GM21619 (cell line): ENCODE data around the gene FBLN7.

Source experiments
- ATAC-seq: cut with Tn5 transposase; IDR thresholded peaks from one replicate; pipeline ENCODE4 v1.9.1; 2021; ENCODE audit not compliant: unreplicated experiment

The FBLN7 gene

GRCh38 chr2:112140899-112141625 lies 2.9 kb downstream of the FBLN7 start:
- ATAC-seq: no peak

GRCh38 chr2:112141626-112142007 lies 3.4 kb downstream of the FBLN7 start:
- no peak for ATAC-seq

DNA sequence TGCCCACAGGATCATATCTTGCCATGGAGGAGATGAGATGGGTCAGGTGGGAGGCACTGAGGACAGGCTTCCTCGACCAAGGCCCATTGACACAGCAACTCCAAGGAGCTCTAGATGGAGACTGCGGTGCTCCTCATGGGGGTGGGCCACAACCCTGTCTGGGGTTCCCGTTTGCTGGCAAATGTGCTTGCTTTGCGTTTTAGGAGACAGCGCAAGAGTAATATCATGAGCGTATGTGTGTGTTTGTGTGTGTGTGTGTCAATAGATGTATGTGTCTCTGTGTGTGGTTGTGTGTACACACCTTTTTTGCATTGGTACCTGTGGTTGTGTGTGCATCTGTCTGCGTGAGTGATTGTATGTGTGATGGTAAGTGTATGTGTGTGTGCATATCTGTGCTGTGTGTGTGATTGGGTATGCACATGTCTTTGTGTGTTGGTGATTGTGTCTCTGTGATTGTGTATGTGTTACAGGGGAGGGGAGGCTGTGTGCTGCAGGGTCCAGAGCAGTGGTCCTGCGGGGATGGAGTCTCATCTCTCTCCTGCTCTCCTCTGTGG lies 4.4 kb downstream of the FBLN7 start:
- ATAC-seq: no peak

DNA sequence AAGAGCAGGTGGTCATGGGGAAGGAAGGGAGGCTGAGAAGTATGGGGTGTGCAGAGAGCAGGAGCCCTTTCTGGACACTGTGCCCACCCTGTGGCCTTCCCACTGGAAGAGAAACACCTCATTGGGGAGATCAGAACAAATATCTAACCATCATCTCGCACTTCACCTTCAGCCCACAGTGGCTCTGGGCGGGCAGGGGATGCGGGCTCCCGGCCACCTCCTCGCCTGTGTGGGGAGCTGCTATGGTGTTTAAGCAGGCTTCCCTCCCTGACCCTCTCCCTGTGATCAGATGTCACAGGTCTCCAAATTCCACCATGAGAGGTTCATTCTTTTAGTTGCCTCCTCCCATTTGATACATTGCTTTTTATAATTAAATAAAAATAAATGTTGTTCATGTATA lies 5.0 kb downstream of the FBLN7 start:
- no peak for ATAC-seq

GRCh38 chr2:112144966-112145365 lies 6.8 kb downstream of the FBLN7 start:
- ATAC-seq: no peak

- ATAC-seq: no peak
These were observed 9.4 kb downstream of the FBLN7 start for GRCh38 chr2:112147382-112148168.

GRCh38 chr2:112148477-112148876 lies 10.3 kb downstream of the FBLN7 start:
- ATAC-seq: no peak

- no peak for ATAC-seq
These were observed 11.0 kb downstream of the FBLN7 start for GRCh38 chr2:112149194-112149593.

GRCh38 chr2:112149866-112150435 lies 11.8 kb downstream of the FBLN7 start:
- no peak for ATAC-seq

DNA sequence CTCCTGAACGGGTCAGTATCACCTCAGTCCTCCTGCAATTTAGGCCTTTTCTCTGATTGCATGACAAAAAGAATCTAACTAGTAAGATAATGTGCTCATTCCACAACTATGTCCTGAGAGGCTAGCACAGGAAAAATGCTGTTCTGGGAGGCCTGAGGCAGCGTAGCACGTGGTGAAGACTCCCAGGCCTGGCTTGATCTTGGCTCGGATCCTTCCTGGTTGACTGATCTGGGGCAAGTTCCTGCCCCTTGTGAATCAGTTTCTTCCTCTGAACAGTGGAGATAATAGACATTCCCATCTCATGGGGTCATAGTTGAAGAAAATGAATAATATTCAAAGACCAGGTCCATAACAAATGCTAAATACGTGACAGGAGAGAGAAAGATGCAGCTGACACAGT lies 12.3 kb downstream of the FBLN7 start:
- no peak for ATAC-seq

DNA sequence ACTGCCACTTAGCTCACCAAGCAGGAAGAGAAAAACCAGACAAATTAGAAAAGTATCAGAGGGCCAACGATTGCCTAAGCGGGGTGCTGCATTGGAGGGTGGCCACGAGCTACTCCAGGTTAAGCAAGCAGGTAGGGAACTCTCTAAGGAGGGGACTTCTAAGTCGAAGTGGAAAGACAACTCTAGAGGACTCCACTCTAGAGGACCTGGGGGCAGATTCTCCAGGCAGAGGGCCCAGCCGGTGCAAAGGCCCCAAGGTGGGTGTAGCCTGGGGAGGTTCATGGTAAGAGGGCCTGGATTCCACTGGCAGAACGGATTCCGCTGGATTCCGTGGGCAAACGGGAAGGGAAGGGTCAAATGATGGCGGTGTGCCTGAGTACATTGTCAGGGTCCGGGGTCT lies 12.7 kb downstream of the FBLN7 start:
- no peak for ATAC-seq

DNA sequence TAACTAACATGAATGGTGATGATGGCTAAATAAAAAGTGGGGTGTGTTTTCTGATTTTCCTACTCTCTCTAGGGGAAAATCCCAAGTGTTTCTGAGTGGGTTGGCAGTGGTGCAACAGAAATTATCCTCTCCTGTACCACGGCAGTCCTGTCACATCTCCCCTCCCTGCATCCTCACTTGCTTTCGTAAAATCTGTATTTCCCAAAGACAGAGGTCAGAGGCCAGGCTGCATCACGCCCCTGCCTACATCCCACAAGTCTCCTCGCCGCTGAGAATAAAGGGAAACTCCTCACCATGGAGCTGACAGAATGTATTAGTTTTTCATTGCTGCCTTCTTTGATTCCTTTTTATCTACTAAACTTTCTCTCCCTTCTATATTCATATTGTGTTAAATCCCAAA lies 13.1 kb downstream of the FBLN7 start:
- ATAC-seq: no peak

GRCh38 chr2:112151701-112152440 lies 13.7 kb downstream of the FBLN7 start:
- no peak for ATAC-seq

- ATAC-seq: no peak
These were observed 14.4 kb downstream of the FBLN7 start for GRCh38 chr2:112152476-112153178.

GRCh38 chr2:112153179-112153490 lies 14.9 kb downstream of the FBLN7 start:
- no peak for ATAC-seq

DNA sequence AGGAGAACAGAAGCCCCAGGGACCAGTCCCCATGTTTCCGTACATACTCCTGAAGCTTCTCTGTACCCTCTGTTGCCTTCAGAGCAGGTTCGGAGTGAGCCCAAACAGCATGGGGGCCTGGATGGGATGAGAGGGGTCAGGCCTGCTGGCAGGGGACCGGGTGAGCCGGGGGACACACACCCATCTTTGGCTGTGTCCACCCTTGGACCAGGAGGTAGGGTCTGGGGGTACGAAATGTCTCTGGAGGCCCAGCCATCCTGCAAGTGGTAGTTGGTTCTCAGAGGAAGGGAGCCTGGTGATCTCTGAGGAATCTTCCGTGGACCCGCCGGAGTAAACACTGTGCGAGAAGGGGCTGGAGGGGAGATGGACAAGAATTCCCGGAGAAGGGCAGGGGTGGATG lies 15.3 kb downstream of the FBLN7 start:
- no peak for ATAC-seq

GRCh38 chr2:112154246-112155117 lies 16.3 kb downstream of the FBLN7 start:
- ATAC-seq: no peak

DNA sequence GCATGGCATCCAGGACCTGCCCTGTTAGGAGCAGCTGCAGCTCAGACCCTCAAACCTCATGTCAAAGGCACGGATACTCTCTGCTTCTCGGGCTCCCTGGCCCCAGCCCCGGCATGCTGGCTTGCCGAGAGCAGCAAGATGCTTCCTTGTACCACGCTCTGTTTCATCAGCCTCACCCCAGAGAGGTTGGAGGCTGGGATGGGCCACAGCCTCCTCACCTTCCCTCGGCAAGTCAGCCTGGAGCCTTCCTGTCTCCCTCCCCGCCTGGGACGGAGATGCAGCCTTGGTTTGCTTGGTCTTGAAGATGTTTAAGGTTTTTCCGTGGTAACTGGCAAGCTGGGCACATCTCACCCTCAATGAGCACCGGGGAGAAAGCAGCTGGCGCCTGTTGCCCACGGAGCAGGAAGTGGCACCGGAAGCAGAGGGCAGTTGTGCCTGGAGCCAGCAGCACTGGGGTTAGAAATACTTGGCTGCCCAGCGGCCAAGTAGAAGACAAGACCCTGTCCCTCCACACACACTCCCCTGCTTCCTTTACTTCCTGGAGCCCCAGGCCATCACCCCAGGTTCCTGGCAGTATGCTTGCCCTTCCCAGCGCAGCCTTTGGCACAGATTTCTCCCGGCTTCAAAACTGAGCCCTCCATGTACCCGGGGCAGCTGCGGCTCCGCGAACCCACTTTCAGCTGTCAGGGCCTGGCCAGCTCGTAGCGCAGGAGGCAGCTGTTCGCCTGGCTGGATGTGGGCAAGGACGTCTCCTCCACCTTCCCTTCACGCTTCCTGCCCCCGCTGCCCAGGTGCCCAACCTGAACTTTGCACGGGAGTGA lies 17.4 kb downstream of the FBLN7 start:
- ATAC-seq: no peak
